Liver (tissue), 9 donors: ENCODE results near the gene TNNI3K. TPM values are rescaled to one million over a fixed set of nuclear protein-coding genes. Genes with fewer than 3 reads are reported as not detected.

Experiments
- DNase-seq: peaks from one replicate; pipeline ENCODE4 v3.0.0-alpha.2; 2017; ENCODE audit warnings: low spot score
- H3K27ac ChIP-seq, 2 donors: one replicate each; pipeline ENCODE4 v1.7.0; 2013; ENCODE audit warnings: inconsistent platforms in 2 of 2, low read length in 2 of 2, control low read depth in 1 of 2, low read depth in 1 of 2, mild to moderate bottlenecking in 1 of 2
- H3K27me3 ChIP-seq, 4 donors: one replicate each; pipeline versions ENCODE4 v1.6.1 to v1.7.0; 2013; ENCODE audit warnings: low read length in 3 of 4, inconsistent platforms in 1 of 4, mild to moderate bottlenecking in 1 of 4, moderate library complexity in 1 of 4; ENCODE audit not compliant: control insufficient read depth in 4 of 4, insufficient read depth in 4 of 4
- H3K36me3 ChIP-seq, 4 donors: one replicate each; pipeline versions ENCODE4 v1.6.1 to v1.7.0; 2013; ENCODE audit warnings: low read length in 3 of 4, mild to moderate bottlenecking in 3 of 4, low read depth in 1 of 4, moderate library complexity in 1 of 4; ENCODE audit not compliant: control insufficient read depth in 4 of 4, insufficient read depth in 3 of 4
- H3K4me1 ChIP-seq, 4 donors: one replicate each; pipeline versions ENCODE4 v1.6.1 to v1.7.0; 2013; ENCODE audit warnings: low read length in 3 of 4, mild to moderate bottlenecking in 3 of 4, moderate library complexity in 1 of 4; ENCODE audit not compliant: control insufficient read depth in 4 of 4, insufficient read depth in 4 of 4
- H3K4me3 ChIP-seq, 3 donors: one replicate each; pipeline versions ENCODE4 v1.6.1 to v1.7.0; 2013; ENCODE audit warnings: low read length in 3 of 3, control low read depth in 1 of 3, low read depth in 1 of 3, mild to moderate bottlenecking in 1 of 3
- H3K9ac ChIP-seq, 2 donors: one replicate each; pipeline ENCODE4 v1.7.0; 2013; ENCODE audit warnings: low read length in 2 of 2, mild to moderate bottlenecking in 2 of 2, moderate library complexity in 2 of 2, control low read depth in 1 of 2, low read depth in 1 of 2
- H3K9me3 ChIP-seq, 4 donors: one replicate each; pipeline versions ENCODE4 v1.6.1 to v1.7.0; 2013; ENCODE audit warnings: low read length in 3 of 4; ENCODE audit not compliant: control insufficient read depth in 4 of 4
- ATF3 ChIP-seq: IDR thresholded peaks from 2 replicates; pipeline ENCODE4 v1.6.1; 2016; ENCODE audit warnings: antibody characterized with exemption
- CTCF ChIP-seq: fragments of 150-350 bp; IDR thresholded peaks from 2 replicates; pipeline ENCODE4 v1.5.1; 2017; ENCODE audit warnings: improper control_type of control experiment, low read depth, low read length; ENCODE audit not compliant: missing input control
- GABPA ChIP-seq, 2 donors: IDR thresholded peaks in 1 of 2; conservative IDR thresholded peaks in 1 of 2; 2 replicates each; pipeline ENCODE4 v1.6.1; 2016; ENCODE audit warnings: antibody characterized with exemption in 2 of 2, mild to moderate bottlenecking in 1 of 2, moderate library complexity in 1 of 2
- HNF4A ChIP-seq, 2 donors: conservative IDR thresholded peaks; 2 replicates each; pipeline ENCODE4 v1.6.1; 2016; ENCODE audit warnings: antibody characterized with exemption in 2 of 2, mild to moderate bottlenecking in 2 of 2
- HNF4G ChIP-seq: IDR thresholded peaks from 2 replicates; pipeline ENCODE4 v1.6.1; 2016; ENCODE audit warnings: antibody characterized with exemption
- JUND ChIP-seq, 2 donors: IDR thresholded peaks; 2 replicates each; pipeline ENCODE4 v1.6.1; 2016; ENCODE audit warnings: antibody characterized with exemption in 2 of 2
- MAX ChIP-seq: IDR thresholded peaks from 2 replicates; pipeline ENCODE4 v1.6.1; 2016; ENCODE audit warnings: antibody characterized with exemption
- NR2F2 ChIP-seq: IDR thresholded peaks from 2 replicates; pipeline ENCODE4 v1.6.1; 2016; ENCODE audit warnings: antibody characterized with exemption
- RAD21 ChIP-seq, 2 donors: IDR thresholded peaks; 2 replicates each; pipeline ENCODE4 v1.6.1; 2016; ENCODE audit warnings: antibody characterized with exemption in 2 of 2, mild to moderate bottlenecking in 2 of 2
- REST ChIP-seq: IDR thresholded peaks from 2 replicates; pipeline ENCODE4 v1.6.1; 2016; ENCODE audit warnings: antibody characterized with exemption, mild to moderate bottlenecking
- RXRA ChIP-seq, 2 donors: IDR thresholded peaks; 2 replicates each; pipeline ENCODE4 v1.6.1; 2017 to 2018; ENCODE audit warnings: antibody characterized with exemption in 2 of 2, mild to moderate bottlenecking in 1 of 2
- TAF1 ChIP-seq: conservative IDR thresholded peaks from 2 replicates; pipeline ENCODE4 v1.6.1; 2016; ENCODE audit warnings: antibody characterized with exemption, mild to moderate bottlenecking
- YY1 ChIP-seq: IDR thresholded peaks from 2 replicates; pipeline ENCODE4 v1.6.1; 2016; ENCODE audit warnings: antibody characterized with exemption, mild to moderate bottlenecking
- ZBTB33 ChIP-seq: IDR thresholded peaks from 2 replicates; pipeline ENCODE4 v1.6.1; 2016; ENCODE audit warnings: antibody characterized with exemption
- WGBS: extraction: QIAGEN DNeasy Blood & Tissue Kit; methylation state at CpG from one replicate; pipeline ENCODE4 v1.1.7; 2013; 5-methylcytosine and 5-hydroxymethylcytosine counted together
- polyA plus RNA-seq, 2 donors: library from polyadenylated mRNA; stranded (reverse) in 1 of 2; unstranded in 1 of 2; fragments of 200-250 nt in 1 of 2; fragments of >200 nt in 1 of 2; fragmentation: Nextera tagmentation in 1 of 2; extraction: Ambion mirVana in 1 of 2; gene quantifications; one replicate each; pipeline versions ENCODE4 v1.2.1 to v1.2.3, GENCODE V29; 2013 to 2015
- total RNA-seq, 2 donors: library from RNA; depleted of rRNA; stranded (reverse); fragments of >200 nt; gene quantifications; one replicate each; pipeline ENCODE4 v1.2.3, GENCODE V29; 2014
- donor health status: healthy.
- donor health status: healthy.
- donor health status: healthy.
- donor health status: healthy.
- donor health status: healthy.

TNNI3K gene
- total and polyA plus RNA-seq, 4 donors: 0.09 to 0.10 TPM; not detected in 2

GRCh38 chr1:74452035-74452434 lies 216.8 kb downstream of the TNNI3K start (continued):
- TF ChIP-seq JUND (IDR thresholded peaks at IDR 0.05) (no peak), MAX (no peak), GABPA (IDR thresholded peaks at IDR 0.05 in 1 of 2, conservative IDR thresholded peaks at IDR 0.05 in 1 of 2) (no peak), HNF4A (conservative IDR thresholded peaks at IDR 0.05) (no peak), TAF1 (no peak)

GRCh38 chr1:74453277-74453676 lies 218.1 kb downstream of the TNNI3K start:
- no peak for DNase-seq
- Histone ChIP-seq H3K9me3 (no peaks in the 10 kb centered on the region), H3K36me3 (no peaks in the 10 kb centered on the region), H3K4me1 (no peaks in the 10 kb centered on the region), H3K27me3 (no peaks in the 10 kb centered on the region), H3K4me3 (no peak overlapping the region), H3K27ac (no peak overlapping the region), H3K9ac (no peak overlapping the region)
- TF ChIP-seq HNF4G (no peak), ZBTB33 (no peak), RXRA (IDR thresholded peaks at IDR 0.05) (no peak), RAD21 (IDR thresholded peaks at IDR 0.05) (no peak), JUND (IDR thresholded peaks at IDR 0.05) (no peak), GABPA (IDR thresholded peaks at IDR 0.05 in 1 of 2, conservative IDR thresholded peaks at IDR 0.05 in 1 of 2) (no peak), HNF4A (conservative IDR thresholded peaks at IDR 0.05) (no peak), ATF3 (no peak)
- WGBS: 72% methylated on average over 2 of the region's 2 CpGs

- TF ChIP-seq NR2F2: no peak
- TF ChIP-seq REST: no peak
- no peak for TF ChIP-seq CTCF
- TF ChIP-seq HNF4A (conservative IDR thresholded peaks at IDR 0.05): no peak
- TF ChIP-seq GABPA (IDR thresholded peaks at IDR 0.05 in 1 of 2, conservative IDR thresholded peaks at IDR 0.05 in 1 of 2): no peak
- TF ChIP-seq HNF4G: no peak
- no peak for TF ChIP-seq YY1
- no peak for TF ChIP-seq TAF1
- TF ChIP-seq RAD21 (IDR thresholded peaks at IDR 0.05): no peak
- DNase-seq: no peak
- Histone ChIP-seq H3K27me3 (peaks cover 0 to 2% (median 0%) of the 10 kb centered on the region in 4 donors), H3K4me1 (no peaks in the 10 kb centered on the region), H3K9me3 (no peaks in the 10 kb centered on the region), H3K27ac (no peak overlapping the region), H3K9ac (no peak overlapping the region), H3K36me3 (no peaks in the 10 kb centered on the region), H3K4me3 (no peak overlapping the region)
These were observed 220.2 kb downstream of the TNNI3K start for GRCh38 chr1:74455390-74455789.
